Epithelial cell of alveolus of lung (primary cell): ENCODE data around the gene PIP5K1B. TPM values are rescaled to one million over a fixed set of nuclear protein-coding genes. Genes with fewer than 3 reads are reported as not detected.

Experiments used
- total RNA-seq: library from RNA; depleted of rRNA; stranded (reverse); fragments of >200 nt; gene quantifications from 2 replicates; pipeline ENCODE4 v1.2.1, GENCODE V29; 2015

PIP5K1B gene
- under 0.01 TPM in 1 of 2 replicates, not detected in the other for total RNA-seq

GRCh38 chr9:68704814-68705530 is at the start of gene PIP5K1B:
TSS of gene PIP5K1B (plus strand) at chr9:68705240. CDS start at chr9:68822615, 117,375 bp downstream.

GRCh38 chr9:69014013-69014412 is 309.0 kb downstream of the PIP5K1B start, which contains the start of gene PRKACG:
TSS of gene PRKACG (minus strand) at chr9:69014113. CDS start at chr9:69014092, 21 bp downstream.

GRCh38 chr9:69035438-69036308 is 330.6 kb downstream of the PIP5K1B start, which contains the start of gene FXN:
TSS of gene FXN (plus strand) at chr9:69035752. CDS start at chr9:69035783, 31 bp downstream.

Other genes starting within 250 kb of the PIP5K1B start
- not detected in 2 replicates for gene TMEM252, start 164.4 kb upstream of the PIP5K1B start, total RNA-seq